ENCODE measurements around the gene SERPINB1.

GRCh38 chr6:2861822-2862164, 20.1 kb upstream of the SERPINB1 start:
- TF ChIP-seq, protein P1, sequence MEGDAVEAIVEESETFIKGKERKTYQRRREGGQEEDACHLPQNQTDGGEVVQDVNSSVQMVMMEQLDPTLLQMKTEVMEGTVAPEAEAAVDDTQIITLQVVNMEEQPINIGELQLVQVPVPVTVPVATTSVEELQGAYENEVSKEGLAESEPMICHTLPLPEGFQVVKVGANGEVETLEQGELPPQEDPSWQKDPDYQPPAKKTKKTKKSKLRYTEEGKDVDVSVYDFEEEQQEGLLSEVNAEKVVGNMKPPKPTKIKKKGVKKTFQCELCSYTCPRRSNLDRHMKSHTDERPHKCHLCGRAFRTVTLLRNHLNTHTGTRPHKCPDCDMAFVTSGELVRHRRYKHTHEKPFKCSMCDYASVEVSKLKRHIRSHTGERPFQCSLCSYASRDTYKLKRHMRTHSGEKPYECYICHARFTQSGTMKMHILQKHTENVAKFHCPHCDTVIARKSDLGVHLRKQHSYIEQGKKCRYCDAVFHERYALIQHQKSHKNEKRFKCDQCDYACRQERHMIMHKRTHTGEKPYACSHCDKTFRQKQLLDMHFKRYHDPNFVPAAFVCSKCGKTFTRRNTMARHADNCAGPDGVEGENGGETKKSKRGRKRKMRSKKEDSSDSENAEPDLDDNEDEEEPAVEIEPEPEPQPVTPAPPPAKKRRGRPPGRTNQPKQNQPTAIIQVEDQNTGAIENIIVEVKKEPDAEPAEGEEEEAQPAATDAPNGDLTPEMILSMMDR (IDR thresholded peaks at IDR 0.05), result no peak
- TF ChIP-seq POLR2A (IDR thresholded peaks at IDR 0.05), result no peak
- TF ChIP-seq POLR2AphosphoS5 (IDR thresholded peaks at IDR 0.05), result no peak
